Sigmoid colon (tissue), 7 donors: Measurements from ENCODE around the gene FIP1L1. TPM values are rescaled to one million over a fixed set of nuclear protein-coding genes. Genes with fewer than 3 reads are reported as not detected.

Experiments used
- DNase-seq: peaks from one replicate; pipeline ENCODE4 v3.0.0-alpha.2; 2019
- H3K27ac ChIP-seq, 4 donors: fragments of 200-600 bp; sonication (generic); one replicate each; pipeline ENCODE4 v1.5.1; 2016 to 2019; ENCODE audit warnings: mild to moderate bottlenecking in 1 of 4
- H3K27me3 ChIP-seq, 3 donors: fragments of 200-600 bp; sonication (generic); one replicate each; pipeline ENCODE4 v1.5.1; 2019; ENCODE audit warnings: mild to moderate bottlenecking in 1 of 3
- H3K36me3 ChIP-seq, 4 donors: fragments of 200-600 bp; sonication (generic); one replicate each; pipeline ENCODE4 v1.5.1; 2016 to 2019
- H3K4me1 ChIP-seq, 4 donors: fragments of 200-600 bp; sonication (generic); one replicate each; pipeline ENCODE4 v1.5.1; 2017 to 2019
- H3K4me3 ChIP-seq, 4 donors: fragments of 200-600 bp; sonication (generic); one replicate each; pipeline ENCODE4 v1.5.1; 2017 to 2019; ENCODE audit warnings: mild to moderate bottlenecking in 2 of 4, moderate library complexity in 1 of 4
- H3K9me3 ChIP-seq, 4 donors: fragments of 200-600 bp in 3 of 4; sonication (generic) in 3 of 4; one replicate each; pipeline versions ENCODE4 v1.5.1 to v1.6.1; 2013 to 2019
- CTCF ChIP-seq, 4 experiments: fragments of 450-650 bp in 3 of 4; fragments of 200-600 bp in 1 of 4; IDR thresholded peaks; one replicate each; pipeline ENCODE4 v1.5.1; 2016 to 2019; ENCODE audit warnings: antibody characterized with exemption in 4 of 4, mild to moderate bottlenecking in 3 of 4, moderate library complexity in 2 of 4
- EP300 ChIP-seq, 4 donors: sonication (generic); formaldehyde crosslinking; IDR thresholded peaks; one replicate each; pipeline ENCODE4 v1.6.1; 2017; ENCODE audit warnings: antibody characterized with exemption in 4 of 4
- POLR2A ChIP-seq, 2 donors: fragments of 450-650 bp; IDR thresholded peaks; one replicate each; pipeline ENCODE4 v1.6.1; 2016; ENCODE audit warnings: antibody characterized with exemption in 2 of 2, mild to moderate bottlenecking in 2 of 2, moderate library complexity in 2 of 2
- POLR2AphosphoS5 ChIP-seq, 4 donors: sonication (generic); formaldehyde crosslinking; IDR thresholded peaks; one replicate each; pipeline ENCODE4 v1.6.1; 2017; ENCODE audit warnings: antibody characterized with exemption in 4 of 4
- WGBS, 2 donors: extraction: QIAGEN DNeasy Blood & Tissue Kit; methylation state at CpG; one replicate each; pipeline ENCODE4 v1.1.7; 2013; 5-methylcytosine and 5-hydroxymethylcytosine counted together
- intact Hi-C: fragments of 100-400 bp; cut with DNase I; formaldehyde crosslinking; loops from one replicate; pipeline ENCODE4 v1.15.1; 2023
- polyA plus RNA-seq, 3 donors: library from polyadenylated mRNA; stranded (reverse); fragments of 200-250 nt; gene quantifications; one replicate each; pipeline ENCODE4 v1.2.3, GENCODE V29; 2013
- total RNA-seq, 4 donors: library from RNA; depleted of rRNA; stranded (reverse); fragments of >200 nt; gene quantifications; one replicate each; pipeline ENCODE4 v1.1.0, GENCODE V29; 2016
- donor health status: healthy with polysubstance abuse.
- donor health status: Bipolar disorder and iron deficiency.
- donor health status: healthy.

The FIP1L1 gene
- total and polyA plus RNA-seq, 7 donors: 19.7 to 47.7 (median 33.7) TPM

- H3K4me3 ChIP-seq: no peak overlapping the region
- H3K4me1 ChIP-seq: no peaks in the 10 kb centered on the region
- H3K27ac ChIP-seq: no peak overlapping the region
- no peaks in the 10 kb centered on the region for H3K27me3 ChIP-seq
- intact Hi-C loops: no loop called here
- 88 to 89% methylated on average over 10 of the region's 10 CpGs for WGBS, 2 donors
- TF ChIP-seq CTCF (IDR thresholded peaks at IDR 0.05) (no peak), POLR2AphosphoS5 (IDR thresholded peaks at IDR 0.05) (no peak), POLR2A (IDR thresholded peaks at IDR 0.05) (no peak), EP300 (IDR thresholded peaks at IDR 0.05) (no peak)
- no peaks in the 10 kb centered on the region for H3K36me3 ChIP-seq
- H3K9me3 ChIP-seq: no peaks in the 10 kb centered on the region
- no peak for DNase-seq
Measured at GRCh38 chr4:53476232-53477037, 99.0 kb downstream of the FIP1L1 start.

- no peak for DNase-seq
- H3K4me3 ChIP-seq: no peak overlapping the region
- 83 to 85% methylated on average over 5 of the region's 5 CpGs for WGBS, 2 donors
- H3K4me1 ChIP-seq: no peaks in the 10 kb centered on the region
- TF ChIP-seq EP300 (IDR thresholded peaks at IDR 0.05): no peak
- TF ChIP-seq POLR2AphosphoS5 (IDR thresholded peaks at IDR 0.05): no peak
- no peak for TF ChIP-seq POLR2A (IDR thresholded peaks at IDR 0.05)
- no peak for TF ChIP-seq CTCF (IDR thresholded peaks at IDR 0.05)
- H3K27me3 ChIP-seq: no peaks in the 10 kb centered on the region
- no peaks in the 10 kb centered on the region for H3K9me3 ChIP-seq
- H3K36me3 ChIP-seq: no peaks in the 10 kb centered on the region
- no peak overlapping the region for H3K27ac ChIP-seq
- intact Hi-C loops: no loop called here
Measured at GRCh38 chr4:53477038-53477565, 99.7 kb downstream of the FIP1L1 start.

GRCh38 chr4:53477636-53478035 lies 100.2 kb downstream of the FIP1L1 start:
- H3K27ac ChIP-seq: no peak overlapping the region
- no peak overlapping the region for H3K4me3 ChIP-seq
- DNase-seq: no peak
- no peaks in the 10 kb centered on the region for H3K4me1 ChIP-seq
- no peak for TF ChIP-seq POLR2A (IDR thresholded peaks at IDR 0.05)
- TF ChIP-seq CTCF (IDR thresholded peaks at IDR 0.05): no peak
- no peak for TF ChIP-seq POLR2AphosphoS5 (IDR thresholded peaks at IDR 0.05)
- no peak for TF ChIP-seq EP300 (IDR thresholded peaks at IDR 0.05)
- no peaks in the 10 kb centered on the region for H3K27me3 ChIP-seq
- intact Hi-C loops: no loop called here
- no peaks in the 10 kb centered on the region for H3K36me3 ChIP-seq
- H3K9me3 ChIP-seq: no peaks in the 10 kb centered on the region
- 85 to 88% methylated on average over 1 of the region's 1 CpG for WGBS, 2 donors

GRCh38 chr4:53478671-53479456 lies 101.4 kb downstream of the FIP1L1 start:
- H3K4me1 ChIP-seq: no peaks in the 10 kb centered on the region
- WGBS, 2 donors: 95 to 96% methylated on average over 4 of the region's 4 CpGs
- no peaks in the 10 kb centered on the region for H3K36me3 ChIP-seq
- H3K27me3 ChIP-seq: no peaks in the 10 kb centered on the region
- intact Hi-C loops: no loop called here
- no peak for DNase-seq
- H3K9me3 ChIP-seq: no peaks in the 10 kb centered on the region
- H3K4me3 ChIP-seq: no peak overlapping the region
- H3K27ac ChIP-seq: no peak overlapping the region
- TF ChIP-seq POLR2A (IDR thresholded peaks at IDR 0.05) (no peak), POLR2AphosphoS5 (IDR thresholded peaks at IDR 0.05) (no peak), EP300 (IDR thresholded peaks at IDR 0.05) (no peak)
